Glutamatergic neuron (in vitro differentiated cells): ENCODE data around the gene NT5C2. TPM values are rescaled to one million over a fixed set of nuclear protein-coding genes. Genes with fewer than 3 reads are reported as not detected.
"Not testable (repeated sequence)": the region's sequence is repeated elsewhere in the genome, so short reads cannot be mapped to it uniquely, and the experiment has no call there.

ENCODE experiments used
- DNase-seq: peaks from one replicate; pipeline ENCODE4 v3.0.0; 2022
- H3K27ac Mint-ChIP-seq: one replicate; pipeline ENCODE4 v1.8.0; 2020; ENCODE audit warnings: mild to moderate bottlenecking, mixed read lengths, inconsistent platforms; ENCODE audit not compliant: unreplicated experiment
- H3K27me3 Mint-ChIP-seq: one replicate; pipeline ENCODE4 v1.8.0; 2020; ENCODE audit warnings: mild to moderate bottlenecking, moderate library complexity, mixed read lengths, inconsistent platforms; ENCODE audit not compliant: unreplicated experiment
- H3K36me3 Mint-ChIP-seq: one replicate; pipeline ENCODE4 v1.8.0; 2020; ENCODE audit warnings: mild to moderate bottlenecking, mixed read lengths, inconsistent platforms; ENCODE audit not compliant: unreplicated experiment
- H3K4me1 Mint-ChIP-seq: one replicate; pipeline ENCODE4 v1.8.0; 2020; ENCODE audit warnings: mild to moderate bottlenecking, low read depth, mixed read lengths, inconsistent platforms; ENCODE audit not compliant: unreplicated experiment
- H3K4me3 Mint-ChIP-seq: one replicate; pipeline ENCODE4 v1.8.0; 2020; ENCODE audit warnings: mild to moderate bottlenecking, mixed read lengths, inconsistent platforms; ENCODE audit not compliant: unreplicated experiment
- H3K9me3 Mint-ChIP-seq: one replicate; pipeline ENCODE4 v1.8.0; 2020; ENCODE audit warnings: mild to moderate bottlenecking, moderate library complexity, mixed read lengths, inconsistent platforms; ENCODE audit not compliant: unreplicated experiment
- total RNA-seq: library from RNA; stranded (reverse); fragmentation: NEBNext Ultra II Directional; extraction: Animal tissue kit (Norgen Biotek cat#: 25700); gene quantifications from one replicate; pipeline ENCODE4 v1.2.1, GENCODE V29; 2021; ENCODE audit not compliant: unreplicated experiment
- TF ChIP-seq, protein P1 (sequence below): fragments of 200-600 bp; sonication (generic); IDR thresholded peaks from one replicate; pipeline ENCODE4 v1.5.0; 2021; ENCODE audit not compliant: partially characterized antibody, unreplicated experiment

NT5C2 gene
- total RNA-seq, 1 donor from 2014 or later, result 68.5 TPM

DNA sequence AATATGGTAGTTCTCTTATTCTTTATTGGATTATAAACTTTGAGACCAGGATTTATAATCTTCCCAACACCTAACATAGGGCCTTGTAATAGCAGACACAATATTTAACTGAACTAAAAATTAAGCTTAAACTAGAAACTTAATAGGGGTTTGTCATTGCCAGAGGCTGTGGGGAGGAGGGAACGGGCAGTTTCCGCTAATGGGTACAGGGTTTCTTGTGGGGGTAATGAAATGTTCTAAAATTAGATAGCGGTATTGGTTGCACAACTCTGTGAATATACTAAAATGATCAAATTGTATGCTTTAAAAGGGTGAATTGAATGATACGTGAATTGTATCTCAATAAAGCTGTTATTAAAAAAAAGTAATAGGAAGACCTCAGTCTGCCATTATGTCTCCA is 45.4 kb downstream of the NT5C2 start:
- Mint-ChIP-seq H3K27me3 (no peaks in the 10 kb centered on the region), H3K4me3 (no peak overlapping the region)
- DNase-seq, result no peak

DNA sequence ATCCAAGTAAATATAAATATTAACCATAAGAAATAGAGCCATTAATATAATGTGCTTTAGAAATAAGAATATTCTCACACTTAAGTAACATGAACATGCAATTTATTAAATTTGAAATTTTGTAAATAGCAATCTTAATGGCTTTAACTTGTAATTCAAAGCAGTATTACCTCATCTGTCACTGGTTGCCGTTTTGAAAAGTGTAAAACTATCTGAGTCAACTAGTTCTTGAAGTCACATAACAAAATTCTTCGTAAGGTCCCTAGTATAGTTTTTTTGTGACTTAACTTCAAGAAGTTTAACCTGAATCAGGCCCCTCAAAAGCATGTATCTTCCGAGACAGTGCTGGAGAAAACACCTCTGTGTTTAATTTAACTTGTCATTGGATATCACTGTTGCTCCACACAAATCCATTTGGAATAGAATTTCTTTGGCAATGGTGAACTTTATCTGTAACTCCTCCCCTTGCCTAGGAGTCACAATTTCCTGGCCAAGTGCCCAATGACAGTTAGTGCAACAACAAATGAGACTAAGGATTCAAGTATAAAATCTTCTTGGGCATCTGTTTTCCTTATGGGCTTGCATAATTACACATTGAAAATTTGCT is 47.1 kb downstream of the NT5C2 start:
- H3K4me1 Mint-ChIP-seq, result no peaks in the 10 kb centered on the region
- H3K27me3 Mint-ChIP-seq, result peaks cover 2% of the 10 kb centered on the region
- no peaks in the 10 kb centered on the region for H3K9me3 Mint-ChIP-seq
- no peaks in the 10 kb centered on the region for H3K36me3 Mint-ChIP-seq
- H3K4me3 Mint-ChIP-seq, result no peak overlapping the region
- TF ChIP-seq, protein P1, sequence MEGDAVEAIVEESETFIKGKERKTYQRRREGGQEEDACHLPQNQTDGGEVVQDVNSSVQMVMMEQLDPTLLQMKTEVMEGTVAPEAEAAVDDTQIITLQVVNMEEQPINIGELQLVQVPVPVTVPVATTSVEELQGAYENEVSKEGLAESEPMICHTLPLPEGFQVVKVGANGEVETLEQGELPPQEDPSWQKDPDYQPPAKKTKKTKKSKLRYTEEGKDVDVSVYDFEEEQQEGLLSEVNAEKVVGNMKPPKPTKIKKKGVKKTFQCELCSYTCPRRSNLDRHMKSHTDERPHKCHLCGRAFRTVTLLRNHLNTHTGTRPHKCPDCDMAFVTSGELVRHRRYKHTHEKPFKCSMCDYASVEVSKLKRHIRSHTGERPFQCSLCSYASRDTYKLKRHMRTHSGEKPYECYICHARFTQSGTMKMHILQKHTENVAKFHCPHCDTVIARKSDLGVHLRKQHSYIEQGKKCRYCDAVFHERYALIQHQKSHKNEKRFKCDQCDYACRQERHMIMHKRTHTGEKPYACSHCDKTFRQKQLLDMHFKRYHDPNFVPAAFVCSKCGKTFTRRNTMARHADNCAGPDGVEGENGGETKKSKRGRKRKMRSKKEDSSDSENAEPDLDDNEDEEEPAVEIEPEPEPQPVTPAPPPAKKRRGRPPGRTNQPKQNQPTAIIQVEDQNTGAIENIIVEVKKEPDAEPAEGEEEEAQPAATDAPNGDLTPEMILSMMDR, result no peak
- H3K27ac Mint-ChIP-seq, result no peak overlapping the region
- DNase-seq, result no peak

More for the DNA sequence above, 45.4 kb downstream of the NT5C2 start:
- Mint-ChIP-seq H3K9me3 (no peaks in the 10 kb centered on the region), H3K27ac (no peak overlapping the region), H3K4me1 (no peaks in the 10 kb centered on the region), H3K36me3 (no peaks in the 10 kb centered on the region)
- TF ChIP-seq, protein P1, result no peak

DNA sequence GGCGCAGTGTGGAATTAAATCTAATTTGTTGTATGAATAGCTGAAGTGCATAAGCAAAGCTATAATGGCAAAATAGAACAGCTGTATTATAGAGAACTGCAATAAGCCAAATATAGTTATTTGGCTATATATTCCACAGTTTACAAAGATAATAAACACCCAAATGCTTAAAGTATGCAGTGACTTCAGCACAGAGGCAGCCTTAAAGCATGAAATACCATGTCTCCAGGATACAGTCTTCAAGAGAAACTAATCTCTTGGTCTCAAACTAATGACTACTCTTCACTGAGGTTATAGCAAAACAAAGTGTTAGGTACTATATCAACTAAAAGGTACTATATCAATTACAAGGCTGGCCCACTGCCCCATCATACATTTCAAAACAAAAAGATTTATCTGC is 48.0 kb downstream of the NT5C2 start:
- no peak for DNase-seq
- Mint-ChIP-seq H3K36me3 (peaks cover 5% of the 10 kb centered on the region), H3K9me3 (no peaks in the 10 kb centered on the region), H3K4me3 (no peak overlapping the region), H3K27me3 (peaks cover 2% of the 10 kb centered on the region), H3K27ac (no peak overlapping the region), H3K4me1 (no peaks in the 10 kb centered on the region)
- TF ChIP-seq, protein P1, result no peak

DNA sequence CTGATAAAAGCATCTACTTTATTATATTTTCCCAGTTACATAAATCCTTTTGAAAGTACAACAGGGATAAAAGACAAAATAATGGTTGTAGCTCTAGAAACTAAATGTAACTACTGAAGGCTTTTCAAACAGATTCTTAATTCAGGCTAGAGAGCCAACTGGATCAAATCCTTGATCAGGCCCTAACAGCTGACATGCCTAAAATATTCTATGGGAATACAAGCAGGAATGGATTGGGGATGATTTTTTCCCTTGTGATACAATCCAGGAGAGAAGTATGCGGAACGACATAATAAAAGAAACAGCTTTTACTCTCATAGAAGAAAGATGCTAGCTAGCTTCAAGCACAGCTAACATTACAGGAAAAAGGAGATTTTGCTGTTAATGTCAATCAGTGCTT is 49.0 kb downstream of the NT5C2 start:
- H3K4me1 Mint-ChIP-seq, result no peaks in the 10 kb centered on the region

DNA sequence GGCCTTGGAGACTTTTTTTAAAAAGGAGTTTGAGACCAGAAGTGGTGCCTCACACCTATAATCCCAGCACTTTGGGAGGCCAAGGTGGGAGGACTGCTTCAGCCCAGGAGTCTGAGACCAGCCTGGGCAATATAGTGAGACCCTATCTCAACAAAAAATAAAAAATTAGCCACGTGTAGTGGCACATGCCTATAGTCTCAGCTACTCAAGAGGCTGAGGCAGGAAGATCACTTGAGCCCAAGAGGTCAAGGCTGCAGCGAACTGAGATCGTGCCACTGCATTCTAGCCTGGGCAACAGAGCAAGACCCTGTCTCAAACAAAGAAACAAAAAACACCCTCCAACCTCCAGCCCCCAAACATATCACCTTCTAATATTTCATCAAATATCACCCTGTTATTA is 49.4 kb downstream of the NT5C2 start:
- DNase-seq, H3K27ac Mint-ChIP-seq: not testable (repeated sequence)

More for the DNA sequence above, 49.0 kb downstream of the NT5C2 start:
- peaks cover 2% of the 10 kb centered on the region for H3K27me3 Mint-ChIP-seq
- TF ChIP-seq, protein P1, result no peak
- peaks cover 6% of the 10 kb centered on the region for H3K36me3 Mint-ChIP-seq
- H3K4me3 Mint-ChIP-seq, result no peak overlapping the region
- no peak for DNase-seq
- peaks cover 2% of the 10 kb centered on the region for H3K9me3 Mint-ChIP-seq
- no peak overlapping the region for H3K27ac Mint-ChIP-seq

More for the DNA sequence above, 49.4 kb downstream of the NT5C2 start:
- H3K27me3 Mint-ChIP-seq, H3K4me3 Mint-ChIP-seq, H3K36me3 Mint-ChIP-seq, H3K4me1 Mint-ChIP-seq, H3K9me3 Mint-ChIP-seq: not testable (repeated sequence)
